CD4-positive, alpha-beta T cell treated with Interferon alpha-2 for 1 hour (primary cell): Measurements from ENCODE around the gene COL23A1.

Experiments used
- DNase-seq, 2 donors: peaks; one replicate each; pipeline ENCODE4 v3.0.0-alpha.2; 2020 to 2022

Gene COL23A1

GRCh38 chr5:178291969-178292825, 298.0 kb downstream of the COL23A1 start:
- DNase-seq, result no peak

DNA sequence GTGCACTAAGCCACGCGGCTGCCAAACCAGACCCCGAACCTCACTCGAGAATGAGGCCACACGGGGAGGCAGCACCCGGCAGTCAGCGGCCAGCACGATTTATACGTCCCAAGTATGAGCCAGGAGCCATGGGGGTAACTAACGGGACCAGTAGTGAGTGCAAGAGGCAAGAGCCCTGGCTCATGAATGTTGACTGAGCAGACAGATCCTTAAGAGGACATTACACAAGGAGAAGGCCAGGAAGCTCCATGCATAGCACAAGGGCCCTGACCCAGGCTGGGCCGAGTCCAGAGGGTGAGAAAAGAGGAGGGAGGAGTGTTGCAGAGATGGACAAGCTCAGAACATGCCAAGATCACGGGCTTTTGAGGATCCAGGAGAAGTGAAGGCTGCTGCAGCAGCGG, 299.0 kb downstream of the COL23A1 start:
- DNase-seq, result no peak

DNA sequence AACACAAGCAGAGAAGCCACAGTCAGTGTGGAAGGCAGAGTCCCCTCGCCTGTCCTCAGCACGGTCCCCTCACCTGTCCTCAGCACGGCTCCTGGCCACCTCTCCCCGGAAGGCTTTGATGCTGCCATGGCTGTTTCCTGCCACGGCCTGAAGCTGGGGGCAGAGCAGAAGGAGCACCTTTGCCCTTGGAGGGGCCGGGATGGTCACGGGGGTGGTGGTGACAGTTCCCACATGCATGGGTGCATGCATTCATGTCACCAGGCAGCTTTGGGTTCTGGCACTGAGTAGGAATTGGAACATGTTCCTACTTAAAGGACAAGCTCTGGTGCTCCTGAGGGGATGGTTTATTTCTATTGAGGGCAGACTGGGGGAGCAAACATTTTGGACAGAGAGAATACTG, 299.8 kb downstream of the COL23A1 start:
- DNase-seq, result no peak

- DNase-seq, result no peak
Measured at GRCh38 chr5:178289438-178289837, 300.8 kb downstream of the COL23A1 start.

- DNase-seq, result no peak
Measured at GRCh38 chr5:178288401-178289368, 301.5 kb downstream of the COL23A1 start.

- no peak for DNase-seq
Measured at GRCh38 chr5:178287791-178288105, 302.4 kb downstream of the COL23A1 start.

GRCh38 chr5:178287091-178287790, 303.0 kb downstream of the COL23A1 start:
- no peak for DNase-seq

GRCh38 chr5:178286226-178287090, 303.7 kb downstream of the COL23A1 start:
- no peak for DNase-seq

DNA sequence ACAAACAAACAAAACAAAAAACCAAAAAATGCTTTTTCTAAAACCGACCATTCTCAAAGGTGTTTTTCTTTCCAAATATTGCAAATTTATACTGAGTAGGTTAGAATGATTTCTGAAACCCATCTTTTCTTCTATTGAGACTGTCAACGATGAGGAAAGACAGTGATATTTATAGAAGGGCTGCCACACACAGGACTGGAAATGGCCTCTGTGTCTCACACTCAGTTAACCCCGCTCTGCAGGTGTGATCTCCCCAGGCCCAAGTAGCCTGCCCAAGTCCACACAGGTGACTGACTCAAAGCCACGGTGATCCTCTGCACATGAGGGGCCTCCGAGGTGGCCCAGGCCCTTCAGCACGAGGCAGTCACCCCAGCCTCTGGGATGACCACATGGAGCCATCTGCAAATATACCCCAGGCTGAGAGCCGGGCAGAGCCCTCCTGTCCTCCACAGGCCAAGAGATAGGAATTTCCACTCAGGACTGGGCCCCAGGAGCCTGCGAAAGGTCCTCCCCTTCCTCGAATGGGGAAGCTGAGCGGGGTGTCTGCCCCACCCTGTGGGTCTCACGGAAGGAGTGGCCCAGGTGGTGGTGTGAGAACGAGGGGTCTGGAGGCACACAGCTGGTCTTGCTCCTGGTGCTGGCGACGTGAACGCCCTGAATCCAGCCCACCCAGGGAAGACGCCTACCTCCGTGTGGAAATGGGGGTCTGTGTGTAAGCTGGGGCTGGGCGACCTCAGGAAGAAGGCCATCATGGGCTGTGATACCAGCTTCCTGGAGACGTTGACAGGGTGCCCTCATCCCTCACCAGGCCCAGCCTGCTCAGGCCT, 304.6 kb downstream of the COL23A1 start:
- no peak for DNase-seq

DNA sequence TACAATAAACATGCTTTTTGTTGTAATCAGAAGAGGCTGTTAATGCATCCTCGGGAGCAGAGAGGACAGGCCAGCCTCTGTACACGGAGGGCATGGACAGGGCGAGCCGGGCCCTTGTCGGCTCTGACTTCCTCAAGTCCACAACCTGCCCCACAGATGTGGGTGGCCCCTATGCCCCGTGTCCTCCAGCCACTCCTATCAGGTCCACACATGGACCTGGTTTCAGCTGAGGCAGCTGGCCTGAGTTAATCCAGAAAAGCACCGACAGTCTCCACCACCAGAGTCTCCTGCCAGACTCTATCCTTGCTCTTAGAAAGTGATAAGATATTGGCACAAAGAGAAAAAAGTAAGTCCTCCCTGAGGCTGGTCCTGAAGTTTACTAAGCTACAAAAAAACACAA, 305.2 kb downstream of the COL23A1 start:
- no peak for DNase-seq

DNA sequence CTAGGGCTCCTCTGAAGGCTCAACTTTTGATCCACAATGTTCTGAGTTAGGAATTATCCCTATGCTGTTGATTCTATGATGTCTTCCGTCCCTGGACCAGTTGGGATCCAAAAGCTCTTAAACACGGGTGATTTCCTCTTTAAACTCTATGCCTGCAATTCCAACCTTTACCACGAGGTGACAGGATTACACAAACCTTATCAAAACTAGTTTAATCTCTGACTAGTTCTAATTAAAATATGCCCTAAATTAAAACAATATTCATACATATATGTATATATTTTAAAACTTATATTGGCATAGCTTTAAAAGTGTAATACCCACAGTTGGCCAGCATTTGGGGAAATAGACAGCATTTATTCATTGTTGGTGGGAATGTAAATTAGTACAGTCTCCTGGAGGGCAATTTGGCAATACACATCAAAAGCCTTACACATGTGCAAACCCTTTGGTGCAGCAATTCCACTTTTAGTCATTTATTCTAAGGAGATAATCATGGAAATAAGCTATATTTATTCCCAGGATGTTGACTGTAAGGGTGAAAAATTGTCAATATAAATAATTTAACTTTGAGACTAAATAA, 306.0 kb downstream of the COL23A1 start:
- peak in 1 of 2 donors; percentile 8 for DNase-seq

- DNase-seq, result no peak
Measured at GRCh38 chr5:178283520-178283919, 306.7 kb downstream of the COL23A1 start.

DNA sequence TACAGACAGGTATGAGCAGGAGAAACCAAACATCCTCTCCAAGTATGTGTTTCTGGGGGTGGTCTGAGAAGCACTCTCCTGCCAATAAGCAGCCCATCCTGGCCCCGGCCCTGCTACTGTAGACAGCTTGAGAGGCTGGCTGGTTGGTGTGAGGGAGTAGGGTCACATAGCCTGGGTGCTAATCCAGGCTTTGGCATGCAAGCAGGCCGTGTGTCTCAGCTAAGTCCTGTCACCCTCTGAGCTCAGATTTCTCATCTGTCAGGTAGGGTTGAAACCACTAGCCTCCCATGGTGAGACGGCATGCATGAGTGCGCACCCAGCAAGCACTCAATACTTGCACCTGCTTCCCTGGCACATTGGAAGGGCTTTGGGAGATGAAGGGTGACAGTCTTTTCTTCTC, 307.8 kb downstream of the COL23A1 start:
- no peak for DNase-seq

DNA sequence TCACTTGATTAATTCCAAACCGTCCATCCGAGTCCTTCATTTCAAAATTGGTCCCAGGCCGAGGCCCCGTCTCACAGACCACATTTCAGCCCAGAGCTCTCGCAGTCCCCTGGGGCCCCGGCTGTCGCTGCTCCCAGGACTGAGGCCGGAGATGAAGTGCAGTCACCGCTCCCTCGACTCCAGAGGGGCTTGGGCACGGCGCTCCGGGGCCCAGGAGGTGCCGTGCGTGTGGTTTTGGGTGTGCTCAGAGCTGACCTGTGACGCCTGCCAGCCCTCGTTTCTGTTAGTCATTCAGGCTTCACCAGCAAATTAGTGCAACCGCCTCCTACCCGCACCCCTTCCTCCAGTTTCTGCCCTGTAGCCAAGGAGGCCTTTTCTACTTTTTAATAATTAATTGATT, 308.9 kb downstream of the COL23A1 start:
- DNase-seq, result no peak

DNA sequence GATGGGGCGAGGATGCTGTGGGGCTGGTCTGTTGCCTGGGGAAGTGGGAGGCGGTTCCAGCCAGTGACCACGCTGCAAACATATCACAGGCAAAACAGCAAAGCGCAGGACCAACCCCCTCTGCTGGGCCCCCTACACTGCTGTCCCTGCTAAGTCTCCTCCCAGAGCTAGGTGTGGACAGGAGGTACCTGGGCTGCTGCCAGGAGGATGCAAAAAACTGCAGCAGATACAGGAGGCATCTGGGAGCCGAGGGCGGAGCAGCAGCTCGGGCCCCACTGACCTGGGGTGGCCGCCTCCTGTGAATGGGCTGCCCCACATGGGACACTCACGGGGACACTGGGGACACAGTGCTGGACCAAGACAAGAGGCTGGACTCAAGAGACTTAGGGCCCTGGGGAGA, 309.6 kb downstream of the COL23A1 start:
- no peak for DNase-seq

DNA sequence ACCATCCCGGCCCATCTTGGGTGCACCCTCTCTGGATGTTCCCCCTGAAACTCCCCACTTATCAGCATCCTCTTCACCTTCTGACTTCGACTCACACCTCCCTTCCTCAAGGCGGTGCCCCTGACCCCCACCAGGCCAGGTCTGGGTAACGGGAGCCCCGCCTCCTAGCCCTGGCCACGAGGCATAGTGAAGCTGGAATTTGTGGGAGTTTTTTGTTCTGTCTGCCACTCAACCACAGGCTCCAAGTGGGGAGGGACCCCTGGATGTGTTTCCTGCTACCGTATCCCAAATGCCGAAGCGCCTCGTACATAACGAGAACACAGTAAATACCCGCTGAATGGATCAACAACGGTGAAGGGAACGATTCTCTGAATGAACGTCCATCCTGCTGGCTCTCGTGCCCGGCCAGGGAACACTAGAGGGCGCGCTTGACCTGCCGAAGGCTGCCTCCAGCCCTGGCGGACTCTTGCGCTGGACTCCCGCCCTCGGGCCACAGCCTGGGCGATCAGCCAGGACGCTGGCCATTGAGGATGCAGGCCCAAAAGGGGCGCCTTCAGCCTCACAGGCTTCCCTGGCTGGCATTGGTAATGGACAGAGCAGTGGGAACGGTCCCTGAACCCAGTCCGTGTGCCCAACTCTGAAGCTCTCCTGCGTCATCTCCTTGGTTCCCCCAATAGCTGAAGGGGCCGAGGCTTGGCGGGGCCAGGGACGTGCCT, 310.3 kb downstream of the COL23A1 start:
- DNase-seq, result peak; percentile 53 to 57

- DNase-seq, result no peak
Measured at GRCh38 chr5:178279026-178279722, 311.0 kb downstream of the COL23A1 start.

- DNase-seq, result no peak
Measured at GRCh38 chr5:178278358-178279023, 311.7 kb downstream of the COL23A1 start.

DNA sequence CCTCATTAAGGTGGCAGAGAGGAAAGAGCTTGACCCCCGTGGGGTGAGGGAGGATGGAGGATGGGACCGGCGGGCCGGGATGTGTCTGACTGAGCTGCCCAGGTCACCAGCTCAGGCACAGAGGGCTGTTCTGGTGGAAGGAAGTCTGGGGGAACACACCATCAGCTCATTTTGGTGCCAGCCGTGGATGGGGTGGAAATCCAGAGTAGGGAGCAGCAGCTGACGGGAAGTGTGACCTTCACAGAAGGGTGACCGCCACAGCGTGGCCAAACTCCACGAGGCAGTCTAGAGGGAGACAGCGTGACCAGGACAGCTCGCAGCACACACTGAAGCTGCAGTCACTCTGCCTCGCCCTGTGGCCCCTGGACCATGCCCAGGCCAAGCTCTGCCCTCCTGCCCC, 312.3 kb downstream of the COL23A1 start:
- no peak for DNase-seq
